ENCODE results near the gene ATF3.
"Not testable (repeated sequence)": the region's sequence is repeated elsewhere in the genome, so short reads cannot be mapped to it uniquely, and the experiment has no call there.

ATF3 gene

DNA sequence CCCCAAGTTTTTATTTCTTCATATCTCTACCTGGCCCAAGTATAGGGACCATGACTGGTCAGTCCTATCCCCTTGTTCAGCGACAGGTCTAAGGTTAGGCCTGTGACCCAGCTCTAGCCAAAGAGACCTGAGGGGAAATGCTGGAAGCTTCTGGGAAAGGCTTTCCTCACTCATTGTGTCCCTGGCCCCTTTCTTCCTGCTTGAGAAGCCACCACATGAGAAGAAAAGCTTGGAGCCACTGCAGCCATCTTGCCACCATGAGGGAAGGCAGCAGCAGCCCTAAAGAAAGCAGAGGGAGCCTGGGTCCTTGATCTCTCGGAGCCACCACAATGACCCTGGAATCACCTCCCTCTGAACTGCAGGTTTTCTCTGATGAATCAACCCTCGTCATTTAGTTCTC is 43.4 kb downstream of the ATF3 start:
- no peak for DNase-seq (ENCODE audit: low read depth)

- no peak for DNase-seq (ENCODE audit: low read depth)
These were observed 44.0 kb downstream of the ATF3 start for GRCh38 chr1:212652609-212653008.

DNA sequence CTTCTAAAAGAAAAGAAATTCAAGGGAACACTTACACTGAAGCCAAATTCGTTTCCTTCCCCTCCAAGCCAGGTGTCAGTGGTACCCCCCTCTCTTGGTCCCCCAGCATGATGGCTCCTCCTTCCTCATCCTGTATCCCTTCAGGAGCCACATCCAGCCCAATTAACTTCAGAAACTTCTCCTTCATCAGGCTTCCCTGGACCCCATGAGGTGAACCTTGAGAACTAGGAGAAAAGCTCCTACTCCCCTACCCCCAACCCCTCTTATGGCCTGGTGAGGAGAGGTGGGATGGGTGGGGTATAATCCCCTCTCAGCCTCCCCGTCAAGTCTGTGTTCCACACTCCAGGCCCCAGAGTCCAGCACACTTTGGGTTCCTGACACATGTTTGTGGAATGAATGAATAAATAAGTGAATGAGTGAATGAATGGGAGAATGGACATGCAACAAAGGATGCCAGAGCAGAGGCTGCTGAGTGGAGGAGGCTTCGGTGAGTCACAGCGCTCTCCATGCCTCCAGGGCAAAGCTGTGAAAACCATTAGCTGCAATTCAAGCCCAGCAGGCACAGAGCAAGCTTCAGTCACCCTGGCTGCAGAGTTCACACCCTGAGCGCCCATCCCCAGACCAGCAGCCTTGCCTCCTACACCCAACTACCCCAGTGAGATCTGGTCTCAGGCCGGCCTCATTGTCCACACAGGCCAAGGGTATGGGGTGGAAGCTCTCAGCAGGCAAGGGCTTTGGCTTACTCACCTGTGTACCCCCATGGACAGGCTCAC is 47.3 kb downstream of the ATF3 start:
- peak; percentile 49 for DNase-seq (ENCODE audit: low read depth)

- no peak for DNase-seq (ENCODE audit: low read depth)
These were observed 48.2 kb downstream of the ATF3 start for GRCh38 chr1:212656730-212657129.

DNA sequence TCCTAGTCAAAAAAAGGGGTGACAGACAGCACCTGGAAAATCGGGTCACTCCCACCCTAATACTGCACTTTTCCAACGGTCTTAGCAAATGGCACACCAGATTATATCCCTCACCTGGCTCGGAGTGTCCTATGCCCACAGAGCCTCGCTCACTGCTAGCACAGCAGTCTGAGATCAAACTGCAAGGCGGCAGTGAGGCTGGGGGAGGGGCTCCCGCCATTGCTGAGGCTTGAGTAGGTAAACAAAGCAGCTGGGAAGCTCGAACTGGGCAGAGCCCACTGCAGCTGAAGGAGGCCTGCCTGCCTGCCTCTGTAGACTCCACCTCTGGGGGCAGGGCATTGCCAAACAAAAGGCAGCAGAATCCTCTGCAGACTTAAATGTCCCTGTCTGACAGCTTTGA is 49.7 kb downstream of the ATF3 start:
- not testable (repeated sequence) for DNase-seq (ENCODE audit: low read depth)

- DNase-seq (ENCODE audit: low read depth) = no peak
These were observed 56.0 kb downstream of the ATF3 start for GRCh38 chr1:212664409-212665199.

DNA sequence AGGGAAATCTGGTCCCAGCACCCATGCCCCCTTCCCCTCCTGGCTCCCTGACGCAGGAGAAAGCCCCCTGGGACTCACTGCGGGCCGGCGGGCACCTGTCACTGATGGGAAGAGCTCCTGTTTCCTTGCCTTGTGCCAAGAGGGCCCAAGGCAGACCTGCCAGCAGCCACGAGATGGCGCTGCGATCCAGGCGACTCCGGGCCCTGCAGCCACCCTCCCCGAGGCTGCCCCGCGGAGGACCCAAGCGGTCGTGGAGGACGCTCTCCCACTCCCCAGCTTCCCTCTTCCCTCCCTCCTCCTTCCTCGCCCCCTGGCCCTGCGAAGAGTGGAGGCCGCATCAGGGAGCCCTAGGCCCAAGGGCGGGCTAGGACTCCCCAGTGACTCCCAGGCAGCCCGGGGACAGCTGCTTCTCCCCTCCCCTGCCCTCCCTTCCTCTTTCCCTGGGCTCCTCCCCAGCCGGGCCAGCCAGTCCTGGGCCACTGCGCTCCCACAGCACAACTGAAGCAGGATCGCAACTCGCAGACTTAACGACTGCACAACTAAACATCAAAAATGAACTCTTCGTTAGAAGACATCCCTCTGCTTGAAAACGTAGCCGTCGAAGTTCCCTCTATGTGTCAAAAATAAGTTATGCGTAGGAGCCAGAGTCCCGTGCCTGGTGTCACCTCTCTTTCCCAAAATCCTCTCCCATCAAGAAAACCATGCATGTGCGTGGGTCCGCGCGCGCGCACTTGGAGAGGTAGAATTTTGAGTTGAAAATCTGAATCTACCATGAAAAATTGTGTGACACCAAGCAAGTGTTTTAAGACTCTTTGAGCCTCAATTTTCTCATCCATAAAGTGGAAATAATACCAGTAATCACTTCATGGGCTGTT is 56.9 kb downstream of the ATF3 start:
- peak; percentile 78 for DNase-seq (ENCODE audit: low read depth)

- no peak for DNase-seq (ENCODE audit: low read depth)
These were observed 57.7 kb downstream of the ATF3 start for GRCh38 chr1:212666116-212666775.

GRCh38 chr1:212667223-212668139 is 58.9 kb downstream of the ATF3 start:
- peak; percentile 98 for DNase-seq (ENCODE audit: low read depth)

DNA sequence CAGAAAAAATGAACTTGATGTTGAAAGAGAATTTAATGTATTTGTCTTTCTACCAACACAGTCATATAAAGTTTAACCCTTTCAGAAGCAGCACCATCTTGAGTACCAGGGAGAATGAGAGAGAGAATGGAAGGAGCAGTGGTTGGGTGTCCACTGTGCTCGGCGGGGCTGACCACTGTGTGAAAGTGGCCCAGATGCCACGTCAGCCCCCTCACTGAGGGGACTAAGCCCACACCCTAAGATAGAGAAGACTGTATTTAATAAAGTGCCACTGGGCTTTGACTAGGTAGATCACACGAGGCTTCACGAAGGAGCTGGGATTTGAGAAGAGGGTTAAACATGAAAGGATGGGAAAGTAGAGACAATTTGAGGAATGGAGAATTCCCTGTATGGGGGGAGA is 59.9 kb downstream of the ATF3 start:
- no peak for DNase-seq (ENCODE audit: low read depth)

DNA sequence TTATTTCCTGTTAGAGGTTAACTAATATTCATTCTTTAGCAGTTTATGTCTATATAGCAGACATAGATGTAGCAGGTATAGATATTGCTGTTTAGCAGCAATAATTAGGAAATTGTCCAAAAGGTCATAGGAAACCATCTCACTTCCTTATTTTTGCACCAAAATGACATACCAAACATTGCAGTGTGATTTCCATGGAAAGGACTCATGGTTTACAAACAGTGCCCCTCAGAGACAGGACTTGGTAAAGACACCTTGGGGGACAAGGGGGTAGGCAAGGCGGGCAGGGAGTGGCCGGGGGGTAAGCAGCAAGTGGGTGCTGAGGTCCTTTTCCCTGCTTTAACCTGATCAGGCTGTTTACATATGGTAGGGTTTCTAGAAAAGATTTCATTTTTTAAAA is 60.5 kb downstream of the ATF3 start:
- DNase-seq (ENCODE audit: low read depth) = peak; percentile 24

GRCh38 chr1:212669600-212669999 is 61.0 kb downstream of the ATF3 start:
- DNase-seq (ENCODE audit: low read depth) = no peak

DNA sequence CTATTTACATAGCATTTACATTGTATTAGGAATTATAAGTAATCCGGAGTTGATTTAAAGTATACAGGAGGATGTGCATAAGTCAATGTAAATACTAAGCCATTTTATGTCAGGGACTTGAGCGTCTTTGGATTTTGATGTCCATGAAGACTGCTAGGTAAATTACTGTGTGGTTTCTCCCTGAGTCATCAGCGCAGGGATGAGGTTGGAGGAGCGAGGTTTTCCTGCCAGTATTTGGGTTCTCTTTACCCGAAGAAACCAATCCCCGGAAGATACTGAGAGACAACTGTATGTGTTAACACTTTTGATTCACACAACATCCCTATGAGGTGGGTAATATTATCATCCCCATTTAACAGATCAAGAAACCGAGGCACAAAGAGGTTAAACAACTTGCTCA is 61.7 kb downstream of the ATF3 start:
- no peak for DNase-seq (ENCODE audit: low read depth)
